H9 (cell line): ENCODE results near the gene CFAP54. TPM values are rescaled to one million over a fixed set of nuclear protein-coding genes. Genes with fewer than 3 reads are reported as not detected.

Experiments
- DNase-seq: peaks from one replicate; pipeline ENCODE4 v3.0.0-alpha.2; 2017
- H2AFZ ChIP-seq: one replicate; pipeline ENCODE4 v1.6.1; 2013; ENCODE audit warnings: mild to moderate bottlenecking, low read length, control low read depth, moderate library complexity
- H2AK5ac ChIP-seq: 2 replicates; pipeline ENCODE4 v1.6.1; 2013; ENCODE audit warnings: low read length, control low read depth, mixed read lengths; ENCODE audit not compliant: insufficient read length
- H2BK120ac ChIP-seq: one replicate; pipeline ENCODE4 v1.6.1; 2013; ENCODE audit warnings: low read depth, mild to moderate bottlenecking, low read length, control low read depth, inconsistent platforms; ENCODE audit not compliant: poor library complexity, severe bottlenecking
- H2BK12ac ChIP-seq: 2 replicates; pipeline ENCODE4 v1.6.1; 2013; ENCODE audit warnings: low read length, control low read depth, mixed read lengths, low read depth; ENCODE audit not compliant: insufficient read length
- H2BK15ac ChIP-seq: 2 replicates; pipeline ENCODE4 v1.6.1; 2013; ENCODE audit warnings: low read depth, low read length, control low read depth
- H2BK20ac ChIP-seq: one replicate; pipeline ENCODE4 v1.6.1; 2013; ENCODE audit warnings: low read depth, mild to moderate bottlenecking, low read length, control low read depth, inconsistent platforms; ENCODE audit not compliant: poor library complexity, severe bottlenecking
- H2BK5ac ChIP-seq: 2 replicates; pipeline ENCODE4 v1.6.1; 2013; ENCODE audit warnings: low read length, control low read depth, mixed read lengths; ENCODE audit not compliant: insufficient read length
- H3K14ac ChIP-seq: 2 replicates; pipeline ENCODE4 v1.6.1; 2013; ENCODE audit warnings: low read length, control low read depth; ENCODE audit not compliant: insufficient read depth
- H3K18ac ChIP-seq: 2 replicates; pipeline ENCODE4 v1.6.1; 2013; ENCODE audit warnings: low read depth, mild to moderate bottlenecking, mixed read lengths, low read length, control low read depth; ENCODE audit not compliant: insufficient read length
- H3K23ac ChIP-seq: 2 replicates; pipeline ENCODE4 v1.6.1; 2013; ENCODE audit warnings: low read length, control low read depth, mixed read lengths, low read depth; ENCODE audit not compliant: insufficient read length
- H3K23me2 ChIP-seq: 2 replicates; pipeline ENCODE4 v1.6.1; 2013; ENCODE audit warnings: low read depth, mild to moderate bottlenecking, mixed read lengths, low read length, control low read depth; ENCODE audit not compliant: insufficient read length, poor library complexity, severe bottlenecking
- H3K27ac ChIP-seq: 2 replicates; pipeline ENCODE4 v1.5.1; 2013; ENCODE audit warnings: low read length, control low read depth, mixed read lengths, low read depth; ENCODE audit not compliant: insufficient read length
- H3K27me3 ChIP-seq: 2 replicates; pipeline ENCODE4 v1.6.1; 2013; ENCODE audit warnings: low read length, control low read depth, inconsistent platforms; ENCODE audit not compliant: insufficient read depth
- H3K4ac ChIP-seq: 2 replicates; pipeline ENCODE4 v1.6.1; 2013; ENCODE audit warnings: low read depth, mild to moderate bottlenecking, control low read depth, inconsistent platforms, low read length, moderate library complexity
- H3K4me1 ChIP-seq: 2 replicates; pipeline ENCODE4 v1.6.1; 2013; ENCODE audit warnings: low read length, control low read depth, inconsistent platforms; ENCODE audit not compliant: insufficient read depth
- H3K4me2 ChIP-seq: 2 replicates; pipeline ENCODE4 v1.6.1; 2013; ENCODE audit warnings: low read length, control low read depth, mixed read lengths; ENCODE audit not compliant: insufficient read length, insufficient read depth
- H3K56ac ChIP-seq: 2 replicates; pipeline ENCODE4 v1.6.1; 2013; ENCODE audit warnings: low read depth, mild to moderate bottlenecking, mixed read lengths, low read length, control low read depth; ENCODE audit not compliant: insufficient read length
- H3K79me1 ChIP-seq: 2 replicates; pipeline ENCODE4 v1.6.1; 2013; ENCODE audit warnings: low read depth, mild to moderate bottlenecking, moderate library complexity, low read length, control low read depth, inconsistent platforms; ENCODE audit not compliant: insufficient read depth, poor library complexity, severe bottlenecking
- H3K79me2 ChIP-seq: 2 replicates; pipeline ENCODE4 v1.6.1; 2013; ENCODE audit warnings: low read length, control low read depth, inconsistent platforms; ENCODE audit not compliant: insufficient read depth
- H3K9ac ChIP-seq: 2 replicates; pipeline ENCODE4 v1.6.1; 2013; ENCODE audit warnings: low read length, control low read depth, mixed read lengths; ENCODE audit not compliant: insufficient read length; ENCODE audit errors: extremely low read depth
- H3K9me3 ChIP-seq: one replicate; pipeline ENCODE4 v1.6.1; 2013; ENCODE audit warnings: low read depth, low read length, inconsistent platforms; ENCODE audit not compliant: control insufficient read depth
- H3T11ph ChIP-seq: one replicate; pipeline ENCODE4 v1.6.1; 2013; ENCODE audit warnings: mild to moderate bottlenecking, low read length, control low read depth, inconsistent platforms
- H4K20me1 ChIP-seq: one replicate; pipeline ENCODE4 v1.6.1; 2013; ENCODE audit not compliant: control insufficient read depth, insufficient read length, insufficient read depth
- H4K5ac ChIP-seq: 2 replicates; pipeline ENCODE4 v1.6.1; 2013; ENCODE audit warnings: low read depth, mild to moderate bottlenecking, mixed read lengths, low read length, control low read depth; ENCODE audit not compliant: insufficient read length
- H4K8ac ChIP-seq: replicated peaks from 2 replicates; pipeline ENCODE4 v1.6.1; 2013; ENCODE audit warnings: low read length, control low read depth, mixed read lengths, low read depth; ENCODE audit not compliant: insufficient read length
- H4K91ac ChIP-seq: 2 replicates; pipeline ENCODE4 v1.6.1; 2013; ENCODE audit warnings: low read depth, mild to moderate bottlenecking, moderate library complexity, mixed read lengths, low read length, control low read depth; ENCODE audit not compliant: insufficient read length
- H3K27ac Mint-ChIP-seq, 3 experiments: 2 replicates in 2 of 3; 3 replicates in 1 of 3; pipeline ENCODE4 v1.8.0; 2020 to 2021; ENCODE audit warnings: mixed read lengths in 3 of 3, mild to moderate bottlenecking in 1 of 3, moderate library complexity in 1 of 3
- H3K27me3 Mint-ChIP-seq: 2 replicates; pipeline ENCODE4 v1.8.0; 2021; ENCODE audit warnings: low read depth, mild to moderate bottlenecking, moderate library complexity, mixed read lengths
- H3K36me3 Mint-ChIP-seq, 3 experiments: 2 replicates in 2 of 3; 3 replicates in 1 of 3; pipeline ENCODE4 v1.8.0; 2020 to 2021; ENCODE audit warnings: low read depth in 3 of 3, mixed read lengths in 3 of 3; ENCODE audit not compliant: insufficient read depth in 1 of 3
- H3K4me1 Mint-ChIP-seq, 2 experiments: 2 replicates each; pipeline ENCODE4 v1.8.0; 2020; ENCODE audit warnings: mixed read lengths in 2 of 2
- H3K4me3 Mint-ChIP-seq, 2 experiments: 2 replicates in 1 of 2; 3 replicates in 1 of 2; pipeline ENCODE4 v1.8.0; 2020 to 2021; ENCODE audit warnings: mild to moderate bottlenecking in 2 of 2, mixed read lengths in 2 of 2, moderate library complexity in 1 of 2
- H3K9me3 Mint-ChIP-seq, 2 experiments: 2 replicates in 1 of 2; 3 replicates in 1 of 2; pipeline ENCODE4 v1.8.0; 2020; ENCODE audit warnings: mild to moderate bottlenecking in 2 of 2, mixed read lengths in 2 of 2, moderate library complexity in 1 of 2
- CTCF ChIP-seq: fragments of 200-600 bp; sonication (generic); conservative IDR thresholded peaks from 3 replicates; pipeline ENCODE4 v1.8.0; 2021; ENCODE audit warnings: antibody characterized with exemption, mild to moderate bottlenecking
- WGBS: extraction: QIAGEN DNeasy Blood & Tissue Kit; methylation state at CpG from one replicate; pipeline ENCODE4 v1.1.7; 2013; ENCODE audit warnings: missing lambda C conversion rate, low lambda C conversion rate, mixed read lengths; ENCODE audit not compliant: insufficient read length; ENCODE audit errors: extremely low coverage; 5-methylcytosine and 5-hydroxymethylcytosine counted together
- total RNA-seq: library from RNA; stranded (reverse); gene quantifications from 2 replicates; pipeline ENCODE4 v1.2.1, GENCODE V29; 2021

CFAP54 gene
- total RNA-seq, 1 experiment from 2014 or later = 0.24 TPM

- TF ChIP-seq CTCF = no peak
- H3K4me2 ChIP-seq = no peak overlapping the region
- Mint-ChIP-seq H3K4me1 (no peaks in the 10 kb centered on the region), H3K9me3 (peaks cover 0 to 3% of the 10 kb centered on the region in 2 experiments; a peak in 1 of 5 replicates), H3K36me3 (no peaks in the 10 kb centered on the region), H3K27me3 (no peaks in the 10 kb centered on the region), H3K4me3 (no peak overlapping the region), H3K27ac (no peak overlapping the region; a peak in 1 of 7 replicates)
- no peak overlapping the region for H3K27ac ChIP-seq
- H3K79me2 ChIP-seq = no peaks in the 10 kb centered on the region
- H4K5ac ChIP-seq = no peak overlapping the region
- no peak overlapping the region for H4K91ac ChIP-seq
- no peak overlapping the region for H2BK120ac ChIP-seq
- no peak overlapping the region for H2BK12ac ChIP-seq
- no peak overlapping the region for H3K9ac ChIP-seq
- H2BK5ac ChIP-seq = no peak overlapping the region
- H2BK20ac ChIP-seq = no peak overlapping the region
- no peak overlapping the region for H2AFZ ChIP-seq
- no peaks in the 10 kb centered on the region for H4K20me1 ChIP-seq
- no peak overlapping the region for H2AK5ac ChIP-seq
- no CpG with 5 or more reads among the region's 5 CpGs for WGBS
- H3K79me1 ChIP-seq = no peaks in the 10 kb centered on the region
- no peak overlapping the region for H2BK15ac ChIP-seq
- H3K14ac ChIP-seq = no peak overlapping the region
- no peak for DNase-seq
- H3K27me3 ChIP-seq = no peaks in the 10 kb centered on the region
- no peak overlapping the region for H3K56ac ChIP-seq
- H3K9me3 ChIP-seq = no peaks in the 10 kb centered on the region
- H3K4ac ChIP-seq = no peak overlapping the region
- no peaks in the 10 kb centered on the region for H3K4me1 ChIP-seq
- H3T11ph ChIP-seq = no peak overlapping the region
- H3K18ac ChIP-seq = no peak overlapping the region
- no peak overlapping the region for H4K8ac ChIP-seq
- H3K23me2 ChIP-seq = no peaks in the 10 kb centered on the region
- no peak overlapping the region for H3K23ac ChIP-seq
These were observed 17.0 kb upstream of the CFAP54 start for GRCh38 chr12:96472384-96472783.
